Measurements from ENCODE around the gene ANKRA2. TPM values are rescaled to one million over a fixed set of nuclear protein-coding genes. Genes with fewer than 3 reads are reported as not detected.

ANKRA2 gene
- total RNA-seq, 3 donors from 2014 or later = 5.5 to 9.8 (median 7.4) TPM

DNA sequence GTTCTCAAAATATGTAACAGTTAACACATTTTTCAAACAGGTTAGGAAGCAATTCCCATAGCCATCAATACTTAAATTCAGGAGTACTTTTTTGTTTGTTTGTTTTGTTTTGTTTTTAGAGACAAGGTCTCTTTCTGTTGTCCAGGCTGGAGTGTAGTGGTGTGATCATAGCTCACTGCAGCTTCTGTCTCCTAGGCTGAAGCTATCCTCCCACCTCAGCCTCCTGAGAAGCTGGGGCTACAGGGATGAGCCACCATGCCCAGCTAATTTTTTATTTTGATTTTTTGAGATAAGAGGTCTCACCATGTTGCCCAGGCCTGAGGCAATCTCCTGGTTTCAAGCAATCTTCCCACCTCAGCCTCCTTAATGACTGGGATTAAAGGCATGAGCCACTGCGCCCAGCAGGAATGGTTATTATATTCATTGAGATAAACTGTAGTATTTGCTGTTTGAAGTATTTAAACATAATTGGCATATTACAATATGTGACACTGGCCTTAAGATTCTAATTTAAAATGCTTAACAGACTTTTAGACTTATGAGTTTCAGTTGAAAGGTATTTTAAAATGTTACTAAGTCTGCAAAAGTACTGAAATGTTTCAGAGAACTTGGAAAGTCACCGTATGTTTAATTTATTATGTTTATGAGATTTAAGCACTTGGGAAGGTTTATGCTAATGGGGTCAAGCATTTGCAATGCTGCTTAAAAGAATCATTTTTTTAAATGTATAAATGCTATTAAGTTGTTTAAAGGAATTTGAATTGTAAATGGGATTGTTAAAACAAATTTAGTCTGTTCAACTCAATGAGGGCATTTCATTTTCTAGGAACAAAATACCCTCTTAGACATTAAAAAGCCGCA lies 17.1 kb upstream of the ANKRA2 start:
- Mint-ChIP-seq H3K27me3 (ENCODE audit: low read depth) (no peaks in the 10 kb centered on the region), H3K36me3 (ENCODE audit: insufficient read depth) (peaks cover 29% of the 10 kb centered on the region), H3K9me3 (no peaks in the 10 kb centered on the region), H3K4me1 (ENCODE audit: low read depth) (no peaks in the 10 kb centered on the region), H3K4me3 (no peak overlapping the region)
- ATAC-seq (no peak), DNase-seq (no peak)

DNA sequence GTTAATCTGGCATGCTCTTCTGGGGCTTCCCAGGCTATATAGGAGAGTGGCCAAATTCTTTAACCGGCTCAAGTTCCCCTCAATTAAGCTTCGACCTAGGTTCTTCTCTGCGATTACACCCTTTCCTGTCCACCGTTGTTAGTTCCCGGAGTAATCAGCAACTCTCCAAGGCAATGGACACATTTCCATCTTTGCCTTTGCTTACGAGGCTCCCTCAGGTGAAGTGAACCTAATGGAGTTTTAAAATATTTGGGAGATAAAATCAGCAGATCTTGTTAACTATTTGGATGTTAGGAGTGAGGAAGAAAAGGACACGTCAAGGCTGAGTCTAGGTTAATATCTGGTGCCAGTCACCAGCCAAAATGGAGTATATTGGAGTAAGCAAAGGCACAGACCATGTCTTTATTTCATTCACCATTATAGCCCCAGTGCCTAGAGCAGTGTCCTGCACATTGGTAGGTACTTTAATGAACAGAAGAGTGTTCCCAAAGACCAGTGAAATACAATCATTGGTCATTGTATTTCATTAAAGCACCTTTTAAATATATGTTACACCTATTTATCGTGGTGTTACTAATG lies 619 bp upstream of the ANKRA2 start:
- DNase-seq (no peak), ATAC-seq (no peak)
- Mint-ChIP-seq H3K36me3 (ENCODE audit: insufficient read depth) (peaks cover 19% of the 10 kb centered on the region), H3K4me3 (peak overlapping the region; percentile 97), H3K9me3 (no peaks in the 10 kb centered on the region), H3K4me1 (ENCODE audit: low read depth) (peaks cover 42% of the 10 kb centered on the region), H3K27me3 (ENCODE audit: low read depth) (no peaks in the 10 kb centered on the region)

DNA sequence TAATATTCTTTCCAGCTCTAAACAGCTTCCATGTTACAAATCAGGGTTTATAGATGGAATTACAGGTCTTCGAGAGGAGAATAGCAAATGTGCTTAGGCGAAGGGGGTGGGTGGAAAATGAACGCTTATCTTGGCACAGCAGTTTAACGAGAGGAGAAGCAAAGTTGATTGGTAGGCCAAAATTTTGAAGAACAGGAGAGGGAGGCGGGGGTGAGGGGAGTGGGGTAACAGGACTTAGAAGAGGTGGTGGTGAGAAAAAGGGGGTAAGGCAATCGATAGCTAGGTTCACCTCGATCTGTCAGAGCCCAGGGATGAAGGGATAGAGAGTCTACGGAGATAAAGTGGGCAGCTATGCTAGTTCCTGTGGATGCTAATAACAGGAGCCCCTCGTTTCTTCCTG lies 764 bp downstream of the ANKRA2 start:
- Mint-ChIP-seq H3K4me1 (ENCODE audit: low read depth) (peaks cover 44% of the 10 kb centered on the region), H3K27me3 (ENCODE audit: low read depth) (no peaks in the 10 kb centered on the region), H3K4me3 (peak overlapping the region; percentile 97), H3K36me3 (ENCODE audit: insufficient read depth) (peaks cover 14% of the 10 kb centered on the region), H3K9me3 (no peaks in the 10 kb centered on the region)
- DNase-seq (no peak), ATAC-seq (peak; percentile 5 to 7)

DNA sequence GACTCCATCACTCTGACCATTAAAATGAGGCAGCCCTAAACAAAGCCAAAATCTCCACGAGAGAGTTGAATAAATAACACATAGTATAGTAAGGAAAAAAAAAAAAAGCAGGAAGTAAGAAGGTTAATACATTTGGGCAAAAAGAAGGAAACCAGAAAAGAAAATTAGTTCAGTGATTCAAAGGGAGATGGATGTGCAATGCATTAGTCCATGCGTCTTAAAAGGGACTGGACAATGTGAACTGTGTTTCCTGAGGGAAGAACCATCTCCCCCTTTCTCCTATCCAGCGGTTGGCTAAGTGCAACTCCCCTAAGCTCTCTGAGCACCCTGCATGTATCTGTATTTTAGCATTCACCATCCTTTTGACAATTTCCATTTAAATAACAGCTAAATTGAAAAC lies 1.4 kb downstream of the ANKRA2 start:
- no peak for DNase-seq
- H3K36me3 Mint-ChIP-seq (ENCODE audit: insufficient read depth) = peaks cover 11% of the 10 kb centered on the region
- peaks cover 44% of the 10 kb centered on the region for H3K4me1 Mint-ChIP-seq (ENCODE audit: low read depth)
- H3K27me3 Mint-ChIP-seq (ENCODE audit: low read depth) = no peaks in the 10 kb centered on the region
- no peaks in the 10 kb centered on the region for H3K9me3 Mint-ChIP-seq
- peak overlapping the region; percentile 97 for H3K4me3 Mint-ChIP-seq
- ATAC-seq = no peak

DNA sequence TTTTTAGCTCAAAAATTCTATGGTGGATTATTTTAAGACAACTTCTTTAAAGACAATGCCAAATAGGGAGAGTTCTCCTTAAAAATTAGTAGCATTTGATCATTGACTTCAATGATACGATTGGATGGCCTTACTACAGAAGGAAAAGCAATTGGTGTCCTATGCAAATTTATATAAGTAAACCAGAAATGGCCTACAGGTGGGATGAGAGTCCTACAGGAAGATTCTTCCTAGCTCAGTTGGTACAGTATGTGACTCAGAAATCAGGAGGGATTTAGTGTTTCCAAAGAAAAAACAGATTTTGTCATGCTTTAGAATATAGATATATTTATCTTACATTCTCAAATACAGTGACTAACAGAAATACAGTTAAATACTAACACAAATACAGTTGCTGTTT lies 6.5 kb downstream of the ANKRA2 start:
- H3K9me3 Mint-ChIP-seq = no peaks in the 10 kb centered on the region
- H3K27me3 Mint-ChIP-seq (ENCODE audit: low read depth) = no peaks in the 10 kb centered on the region
- DNase-seq = no peak
- no peak for ATAC-seq
- H3K36me3 Mint-ChIP-seq (ENCODE audit: insufficient read depth) = peaks cover 18% of the 10 kb centered on the region
- no peak overlapping the region for H3K4me3 Mint-ChIP-seq
- H3K4me1 Mint-ChIP-seq (ENCODE audit: low read depth) = peaks cover 15% of the 10 kb centered on the region

DNA sequence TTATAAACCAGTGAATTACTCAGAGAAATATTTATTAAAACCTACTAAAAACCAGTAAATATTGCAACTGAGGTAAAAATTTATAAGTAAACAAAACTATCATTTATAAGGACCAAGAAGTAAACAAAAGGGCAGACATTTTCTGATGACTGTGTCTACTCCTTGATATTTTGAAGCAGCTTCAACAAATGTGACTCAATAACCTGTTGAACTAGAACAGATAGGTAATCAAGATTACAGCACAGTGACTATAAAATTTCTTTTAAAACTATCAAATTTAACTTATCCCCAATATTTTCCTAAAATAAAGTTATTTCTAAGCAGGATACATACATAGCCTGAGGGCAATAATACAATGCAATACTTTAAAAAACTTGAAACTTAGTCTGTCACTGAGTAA lies 12.8 kb downstream of the ANKRA2 start:
- no peaks in the 10 kb centered on the region for H3K9me3 Mint-ChIP-seq
- no peak for ATAC-seq
- DNase-seq = no peak
- H3K4me1 Mint-ChIP-seq (ENCODE audit: low read depth) = no peaks in the 10 kb centered on the region
- peaks cover 15% of the 10 kb centered on the region for H3K36me3 Mint-ChIP-seq (ENCODE audit: insufficient read depth)
- H3K4me3 Mint-ChIP-seq = no peak overlapping the region
- no peaks in the 10 kb centered on the region for H3K27me3 Mint-ChIP-seq (ENCODE audit: low read depth)

DNA sequence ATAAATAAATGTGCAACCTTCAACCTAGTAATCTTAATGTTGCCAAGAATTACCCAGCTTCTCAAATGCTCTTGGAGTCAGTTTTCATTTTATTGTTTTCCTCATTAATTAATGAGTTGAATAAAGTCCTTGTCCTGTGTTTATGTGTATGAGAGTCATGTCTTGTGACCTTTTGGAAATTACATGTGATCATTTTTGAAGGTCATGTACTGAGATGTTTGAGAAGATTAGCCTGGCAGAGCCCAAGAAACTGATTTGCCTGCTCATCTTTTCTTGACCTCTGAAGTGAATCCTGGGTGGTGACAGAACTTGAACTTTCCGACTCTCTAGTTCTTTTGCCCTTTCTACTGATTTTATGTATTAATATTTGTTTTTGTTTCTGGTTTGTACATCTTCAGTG lies 15.4 kb downstream of the ANKRA2 start:
- H3K36me3 Mint-ChIP-seq (ENCODE audit: insufficient read depth) = peaks cover 13% of the 10 kb centered on the region
- H3K4me3 Mint-ChIP-seq = no peak overlapping the region
- H3K27me3 Mint-ChIP-seq (ENCODE audit: low read depth) = no peaks in the 10 kb centered on the region
- H3K4me1 Mint-ChIP-seq (ENCODE audit: low read depth) = no peaks in the 10 kb centered on the region
- ATAC-seq = no peak
- no peak for DNase-seq
- no peaks in the 10 kb centered on the region for H3K9me3 Mint-ChIP-seq

DNA sequence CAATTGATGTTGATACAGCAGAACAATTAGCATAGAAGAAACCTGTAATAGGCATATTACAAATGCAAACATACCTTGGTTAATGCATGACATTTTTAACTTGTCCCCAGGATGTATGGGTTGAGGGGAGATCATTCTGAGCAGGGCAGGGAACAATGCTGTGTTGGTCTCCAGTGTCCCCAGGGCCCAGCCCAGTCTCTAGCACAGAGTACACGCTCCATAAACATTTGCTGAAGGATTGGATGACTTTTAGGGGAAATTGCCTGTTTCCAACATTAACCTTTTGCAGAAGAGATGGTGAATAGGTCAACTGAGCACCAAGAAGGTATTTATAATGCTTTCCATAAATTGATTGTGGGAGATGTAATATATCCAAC lies 20.0 kb downstream of the ANKRA2 start:
- H3K27me3 Mint-ChIP-seq (ENCODE audit: low read depth) = peaks cover 14% of the 10 kb centered on the region
- no peaks in the 10 kb centered on the region for H3K9me3 Mint-ChIP-seq
- H3K4me3 Mint-ChIP-seq = no peak overlapping the region
- H3K4me1 Mint-ChIP-seq (ENCODE audit: low read depth) = no peaks in the 10 kb centered on the region
- no peak for ATAC-seq
- DNase-seq = no peak
- no peaks in the 10 kb centered on the region for H3K36me3 Mint-ChIP-seq (ENCODE audit: insufficient read depth)

DNA sequence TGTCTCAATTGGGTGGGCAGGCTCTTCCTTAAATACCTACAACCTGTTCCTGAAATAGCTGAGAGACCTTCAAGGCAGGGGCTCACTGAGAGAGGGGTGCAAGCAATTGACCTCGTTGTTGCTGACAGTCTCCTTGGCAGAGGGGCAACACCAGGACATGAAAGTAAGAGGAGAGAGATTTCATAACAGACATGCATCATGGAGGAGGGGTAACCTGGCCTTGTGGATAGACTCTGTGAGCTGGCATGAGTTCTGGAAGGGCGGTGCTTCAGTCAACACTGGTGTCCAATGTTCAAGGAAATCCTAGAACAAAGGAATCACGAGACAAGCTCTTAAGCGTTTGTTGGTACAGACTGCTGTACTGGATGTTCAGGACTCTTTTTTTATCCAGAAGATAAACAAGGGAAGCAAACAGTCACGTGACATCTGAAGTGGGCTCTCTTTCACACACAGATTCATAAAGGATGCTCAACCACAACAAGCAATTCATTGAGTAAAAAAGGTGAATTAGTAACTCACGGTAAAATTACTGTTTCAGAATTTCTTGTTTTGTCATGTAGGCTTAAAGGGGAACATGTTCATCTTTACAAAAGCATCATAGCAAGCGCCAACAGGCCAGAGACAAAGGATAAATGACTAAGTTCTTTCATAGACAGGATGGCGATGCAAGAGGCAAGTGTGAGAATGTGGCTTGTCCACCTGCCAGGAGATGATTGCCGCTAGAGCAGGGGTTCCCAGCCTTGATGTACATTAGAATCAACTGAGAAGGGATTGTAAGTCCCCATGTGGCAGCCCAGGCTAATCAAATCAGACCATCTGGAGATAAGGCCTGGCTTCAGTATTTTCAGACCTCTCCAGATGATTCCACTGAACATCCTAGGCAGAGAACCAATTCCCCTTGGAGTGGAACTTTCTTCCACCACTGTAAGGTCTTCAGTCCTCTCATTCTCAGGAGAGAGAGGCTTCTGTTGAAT lies 20.7 kb downstream of the ANKRA2 start:
- H3K4me1 Mint-ChIP-seq (ENCODE audit: low read depth) = no peaks in the 10 kb centered on the region
- peaks cover 18% of the 10 kb centered on the region for H3K27me3 Mint-ChIP-seq (ENCODE audit: low read depth)
- DNase-seq = no peak
- ATAC-seq = no peak
- H3K9me3 Mint-ChIP-seq = no peaks in the 10 kb centered on the region
- no peak overlapping the region for H3K4me3 Mint-ChIP-seq
- no peaks in the 10 kb centered on the region for H3K36me3 Mint-ChIP-seq (ENCODE audit: insufficient read depth)

DNA sequence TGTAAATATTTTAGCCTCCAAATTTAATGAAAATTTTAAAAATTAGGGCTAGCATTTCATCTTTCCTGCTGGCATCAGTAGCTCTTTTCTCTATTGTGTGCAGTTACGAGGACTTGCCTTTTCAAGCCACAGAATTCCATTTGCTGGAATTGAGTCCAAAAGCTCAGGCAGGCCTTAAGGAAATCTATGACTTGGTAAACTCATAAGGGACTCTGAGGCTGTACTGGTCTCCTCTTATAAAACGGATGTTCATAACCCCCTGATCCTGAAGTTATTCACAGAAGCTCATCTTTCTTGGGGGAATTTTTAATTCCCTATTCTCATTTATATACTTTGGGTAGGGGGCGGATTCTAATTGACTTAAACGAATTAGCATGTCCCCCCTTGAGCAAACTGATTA lies 23.4 kb downstream of the ANKRA2 start:
- Mint-ChIP-seq H3K4me3 (no peak overlapping the region), H3K36me3 (ENCODE audit: insufficient read depth) (no peaks in the 10 kb centered on the region), H3K27me3 (ENCODE audit: low read depth) (peaks cover 18% of the 10 kb centered on the region), H3K4me1 (ENCODE audit: low read depth) (no peaks in the 10 kb centered on the region), H3K9me3 (no peaks in the 10 kb centered on the region)
- DNase-seq (no peak), ATAC-seq (no peak)

DNA sequence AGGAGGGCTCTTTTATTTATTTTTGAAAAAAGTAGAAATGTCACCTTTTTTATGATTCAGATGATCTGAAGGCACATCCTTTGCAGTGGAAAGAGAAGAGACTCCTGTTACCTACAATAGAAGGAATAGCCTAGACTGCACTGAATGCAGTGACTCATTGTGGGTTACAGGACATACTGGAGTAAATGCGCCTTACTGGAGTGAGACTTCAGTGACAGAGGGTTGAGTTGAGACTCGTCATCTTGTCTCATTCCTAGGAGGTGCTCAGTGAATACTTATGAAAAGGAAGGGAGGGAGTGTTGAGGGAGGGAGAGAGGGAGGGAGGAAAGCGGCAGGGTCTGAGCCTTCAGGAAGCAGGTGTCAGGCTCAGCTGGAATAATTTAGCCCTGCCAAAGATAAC lies 25.2 kb downstream of the ANKRA2 start:
- Mint-ChIP-seq H3K36me3 (ENCODE audit: insufficient read depth) (no peaks in the 10 kb centered on the region), H3K4me3 (no peak overlapping the region), H3K9me3 (no peaks in the 10 kb centered on the region), H3K27me3 (ENCODE audit: low read depth) (peaks cover 18% of the 10 kb centered on the region), H3K4me1 (ENCODE audit: low read depth) (no peaks in the 10 kb centered on the region)
- ATAC-seq (no peak), DNase-seq (no peak)

DNA sequence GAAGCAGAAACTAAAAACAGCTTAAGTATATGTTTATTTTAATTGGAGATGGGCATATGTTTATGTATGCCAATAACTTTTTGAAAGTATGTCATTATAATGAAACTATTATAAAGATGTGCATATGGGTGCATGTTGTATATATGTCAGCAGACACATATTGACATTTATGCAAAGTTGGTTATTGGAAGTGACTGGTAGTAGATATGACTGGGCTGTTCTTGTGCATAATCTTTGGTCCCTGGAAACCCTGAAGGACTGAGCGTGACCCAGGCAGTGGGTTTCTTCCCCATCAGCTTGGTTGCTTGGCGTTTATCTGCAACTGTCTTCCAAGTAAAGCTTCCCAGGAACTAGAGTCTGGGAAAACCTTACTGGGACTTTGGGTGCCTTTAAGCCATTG lies 25.7 kb downstream of the ANKRA2 start:
- DNase-seq = no peak
- H3K9me3 Mint-ChIP-seq = no peaks in the 10 kb centered on the region
- H3K4me3 Mint-ChIP-seq = no peak overlapping the region
- peaks cover 18% of the 10 kb centered on the region for H3K27me3 Mint-ChIP-seq (ENCODE audit: low read depth)
- no peaks in the 10 kb centered on the region for H3K36me3 Mint-ChIP-seq (ENCODE audit: insufficient read depth)
- no peak for ATAC-seq
- H3K4me1 Mint-ChIP-seq (ENCODE audit: low read depth) = no peaks in the 10 kb centered on the region

DNA sequence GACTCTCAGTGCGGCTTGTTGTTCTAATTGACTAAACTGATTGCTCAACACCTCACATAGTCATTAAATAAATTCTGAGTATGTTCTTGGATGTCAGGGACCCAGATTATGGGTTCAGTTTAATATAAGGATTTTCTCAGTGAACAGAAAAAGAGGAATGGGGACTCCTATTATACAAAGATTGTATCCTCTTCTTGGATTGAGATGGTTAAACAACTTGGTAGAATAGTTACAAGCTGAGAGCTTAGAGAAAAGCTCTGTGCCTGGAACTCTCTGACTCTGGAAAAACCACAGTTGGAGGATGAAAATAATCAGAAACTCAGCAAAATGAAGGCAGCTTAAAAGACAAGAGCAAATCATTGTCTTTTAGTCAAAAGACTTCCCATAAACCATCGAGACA lies 30.5 kb downstream of the ANKRA2 start:
- ATAC-seq (no peak), DNase-seq (no peak)
- no peaks in the 10 kb centered on the region for H3K36me3 Mint-ChIP-seq (ENCODE audit: insufficient read depth)
- H3K4me1 Mint-ChIP-seq (ENCODE audit: low read depth) = no peaks in the 10 kb centered on the region
- no peaks in the 10 kb centered on the region for H3K9me3 Mint-ChIP-seq
- peaks cover 17% of the 10 kb centered on the region for H3K27me3 Mint-ChIP-seq (ENCODE audit: low read depth)
- H3K4me3 Mint-ChIP-seq = no peak overlapping the region

DNA sequence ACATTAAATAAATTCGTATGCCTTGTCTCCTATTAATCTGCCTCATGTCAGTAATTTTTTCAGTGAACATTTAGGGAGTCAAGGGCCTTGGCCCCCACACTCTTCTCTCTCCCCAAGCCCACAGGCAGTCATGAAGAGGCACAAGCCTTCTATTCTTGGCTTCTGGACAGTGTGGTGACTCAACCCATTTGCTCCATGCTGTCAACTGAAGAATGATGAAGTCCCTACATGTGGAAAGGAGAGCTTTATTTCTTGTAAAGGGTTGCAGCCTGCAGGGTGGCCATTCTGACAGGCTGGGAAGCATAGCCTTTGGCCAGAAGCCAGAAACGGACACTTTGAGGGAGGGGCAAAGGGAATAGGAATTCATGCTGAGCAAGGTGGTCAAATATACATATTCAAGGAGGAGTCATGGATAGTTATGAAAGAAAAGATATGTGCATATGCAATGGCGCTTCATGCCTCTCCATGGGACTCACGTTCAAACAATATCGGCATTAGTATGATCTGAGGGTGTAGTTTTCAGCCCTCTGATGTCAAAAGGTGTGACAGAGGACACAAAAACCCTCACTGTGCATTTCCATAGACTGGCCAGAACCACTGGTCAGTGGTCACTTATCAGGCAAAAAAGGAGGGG lies 31.3 kb downstream of the ANKRA2 start:
- DNase-seq = no peak
- H3K36me3 Mint-ChIP-seq (ENCODE audit: insufficient read depth) = no peaks in the 10 kb centered on the region
- peaks cover 17% of the 10 kb centered on the region for H3K27me3 Mint-ChIP-seq (ENCODE audit: low read depth)
- ATAC-seq = no peak
- H3K4me1 Mint-ChIP-seq (ENCODE audit: low read depth) = no peaks in the 10 kb centered on the region
- no peaks in the 10 kb centered on the region for H3K9me3 Mint-ChIP-seq
- no peak overlapping the region for H3K4me3 Mint-ChIP-seq
